AG04449 (cell line): Measurements from ENCODE around the gene SMLR1.
"Not testable (repeated sequence)": the region's sequence is repeated elsewhere in the genome, so short reads cannot be mapped to it uniquely, and the experiment has no call there.

ENCODE experiments used
- CTCF ChIA-PET: fragments of 350-600 bp; formaldehyde crosslinking; extraction: SDS; loops from one replicate; lab custom pipeline; 2021; ENCODE audit warnings: antibody characterized with exemption; lab: Yijun Ruan, JAX
- POLR2A ChIA-PET: fragments of 400-600, 350-600 bp; formaldehyde crosslinking; extraction: SDS; loops from one replicate; lab custom pipeline; 2020; ENCODE audit warnings: antibody characterized with exemption, inconsistent platforms; lab: Yijun Ruan, JAX
- DNase-seq: peaks from one replicate; pipeline ENCODE4 v3.0.0-alpha.2; 2010; ENCODE audit warnings: low read depth, low spot score
- H3K4me3 ChIP-seq: 2 replicates; pipeline ENCODE4 v1.5.1; 2011; ENCODE audit warnings: low read depth, mild to moderate bottlenecking, control low read depth, low read length
- TF ChIP-seq, protein P1 (sequence below): IDR thresholded peaks from one replicate; pipeline ENCODE4 v1.5.1; 2011; ENCODE audit warnings: mild to moderate bottlenecking, moderate library complexity, low read length, control low read depth, inconsistent platforms; ENCODE audit not compliant: insufficient read depth; ENCODE audit errors: missing control alignments

The SMLR1 gene

DNA sequence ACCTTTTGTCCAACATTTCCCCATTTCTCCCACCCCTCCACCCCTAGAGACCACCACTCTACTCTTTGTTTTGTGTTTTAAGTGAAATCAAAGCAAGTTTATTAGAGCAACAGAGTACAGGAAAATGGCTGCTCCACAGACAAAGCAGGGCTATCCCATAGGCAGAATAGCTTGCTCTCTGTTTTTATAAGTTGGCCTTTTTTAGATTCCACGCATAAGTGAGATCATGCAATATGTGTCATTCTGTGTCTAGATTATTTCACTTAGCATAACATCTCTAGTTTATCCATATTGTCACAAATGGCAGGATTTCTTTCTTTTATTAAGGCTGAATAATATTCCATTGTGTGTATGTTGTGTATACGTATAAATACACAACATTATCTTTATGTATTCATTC, 30.1 kb upstream of the SMLR1 start:
- TF ChIP-seq, protein P1, sequence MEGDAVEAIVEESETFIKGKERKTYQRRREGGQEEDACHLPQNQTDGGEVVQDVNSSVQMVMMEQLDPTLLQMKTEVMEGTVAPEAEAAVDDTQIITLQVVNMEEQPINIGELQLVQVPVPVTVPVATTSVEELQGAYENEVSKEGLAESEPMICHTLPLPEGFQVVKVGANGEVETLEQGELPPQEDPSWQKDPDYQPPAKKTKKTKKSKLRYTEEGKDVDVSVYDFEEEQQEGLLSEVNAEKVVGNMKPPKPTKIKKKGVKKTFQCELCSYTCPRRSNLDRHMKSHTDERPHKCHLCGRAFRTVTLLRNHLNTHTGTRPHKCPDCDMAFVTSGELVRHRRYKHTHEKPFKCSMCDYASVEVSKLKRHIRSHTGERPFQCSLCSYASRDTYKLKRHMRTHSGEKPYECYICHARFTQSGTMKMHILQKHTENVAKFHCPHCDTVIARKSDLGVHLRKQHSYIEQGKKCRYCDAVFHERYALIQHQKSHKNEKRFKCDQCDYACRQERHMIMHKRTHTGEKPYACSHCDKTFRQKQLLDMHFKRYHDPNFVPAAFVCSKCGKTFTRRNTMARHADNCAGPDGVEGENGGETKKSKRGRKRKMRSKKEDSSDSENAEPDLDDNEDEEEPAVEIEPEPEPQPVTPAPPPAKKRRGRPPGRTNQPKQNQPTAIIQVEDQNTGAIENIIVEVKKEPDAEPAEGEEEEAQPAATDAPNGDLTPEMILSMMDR, result no peak

DNA sequence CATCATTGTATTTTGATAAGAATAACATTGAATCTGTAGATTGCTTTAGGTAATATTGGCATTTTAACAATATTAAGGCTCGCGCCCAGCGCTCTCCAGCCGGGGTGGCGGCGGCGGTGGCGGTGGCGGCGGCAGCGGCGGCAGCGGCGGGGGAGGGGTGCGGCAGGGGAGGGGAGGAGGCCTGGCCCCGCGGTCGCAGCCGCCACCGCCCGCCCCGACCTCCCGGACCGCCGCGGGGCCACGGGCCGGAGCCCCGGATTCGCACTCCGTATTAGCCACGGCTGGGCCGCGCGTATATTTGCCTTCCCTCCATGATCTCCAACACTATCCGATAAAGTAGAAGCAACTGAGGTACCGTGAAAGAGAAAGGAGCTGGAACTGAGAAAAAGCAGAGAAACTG, 25.8 kb upstream of the SMLR1 start:
- POLR2A ChIA-PET, H3K4me3 ChIP-seq, CTCF ChIA-PET, DNase-seq: not testable (repeated sequence)

More for the DNA sequence above, 30.1 kb upstream of the SMLR1 start:
- H3K4me3 ChIP-seq, result no peak overlapping the region
- ChIA-PET POLR2A (no interaction called here), CTCF (no interaction called here)
- DNase-seq, result no peak

DNA sequence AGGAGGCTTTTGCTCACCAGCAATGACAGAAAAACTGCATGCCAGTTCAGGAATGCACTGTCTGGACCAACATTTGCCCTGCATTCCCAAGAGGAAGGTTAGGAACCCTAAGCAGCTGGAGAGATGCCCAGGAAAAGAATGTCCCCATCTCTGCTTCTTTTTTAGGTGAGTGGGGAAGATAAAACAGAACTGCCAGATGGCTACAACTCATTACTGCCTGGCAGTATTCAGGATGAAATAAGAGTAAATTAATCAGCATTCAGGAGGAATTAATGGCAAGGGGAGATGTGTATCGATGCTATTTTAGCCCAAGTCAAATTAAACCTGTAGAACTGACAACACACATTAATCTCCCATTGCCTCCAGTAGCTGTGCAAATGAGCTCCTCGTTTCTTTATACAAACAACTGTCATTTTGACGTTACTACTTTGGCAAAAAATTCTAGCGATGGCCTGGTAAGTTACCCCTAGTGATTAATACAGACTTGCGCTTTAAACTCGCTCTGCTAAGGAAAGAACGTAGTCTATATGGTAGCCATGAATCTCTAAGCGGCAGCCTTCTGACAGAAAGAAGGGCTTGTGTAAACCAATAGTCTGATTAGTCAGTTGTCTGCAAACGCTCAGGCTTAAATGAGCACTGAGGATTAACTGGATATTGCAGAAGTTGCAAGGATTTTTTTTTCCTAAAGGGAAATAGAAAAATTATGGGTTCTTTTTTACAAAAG, 16.7 kb upstream of the SMLR1 start:
- no peak overlapping the region for H3K4me3 ChIP-seq
- ChIA-PET POLR2A (no interaction called here), CTCF (interaction anchor here (0.7 kb wide), 1 partner anchor 33 kb away, joined by 3 read pairs; no protein-coding TSS in a partner anchor)

DNA sequence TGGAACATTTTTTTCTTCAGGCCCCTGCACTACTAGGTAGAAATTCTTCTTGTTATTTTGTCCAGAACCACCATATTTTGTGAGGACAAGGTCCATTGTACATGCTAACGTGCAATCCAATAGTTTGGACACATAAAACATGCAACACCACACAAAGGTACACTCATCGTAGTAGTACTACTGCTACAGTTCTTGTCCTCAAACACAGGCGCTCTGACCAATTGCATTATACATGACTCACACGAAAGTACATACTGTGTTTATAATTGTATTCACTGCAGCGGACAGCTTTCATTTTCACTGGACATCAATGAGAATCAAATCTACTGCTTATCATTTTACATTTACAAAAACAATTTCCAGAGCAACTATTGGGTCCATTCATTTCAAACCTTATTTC, 15.3 kb upstream of the SMLR1 start:
- H3K4me3 ChIP-seq, result no peak overlapping the region
- TF ChIP-seq, protein P1, result no peak
- no peak for DNase-seq
- CTCF ChIA-PET, result interaction anchor here (1.0 kb wide), 1 partner anchor 31 kb away, joined by 3 read pairs; no protein-coding TSS in a partner anchor
- POLR2A ChIA-PET, result no interaction called here

More for the DNA sequence above, 16.7 kb upstream of the SMLR1 start:
- TF ChIP-seq, protein P1, result no peak
- no peak for DNase-seq

DNA sequence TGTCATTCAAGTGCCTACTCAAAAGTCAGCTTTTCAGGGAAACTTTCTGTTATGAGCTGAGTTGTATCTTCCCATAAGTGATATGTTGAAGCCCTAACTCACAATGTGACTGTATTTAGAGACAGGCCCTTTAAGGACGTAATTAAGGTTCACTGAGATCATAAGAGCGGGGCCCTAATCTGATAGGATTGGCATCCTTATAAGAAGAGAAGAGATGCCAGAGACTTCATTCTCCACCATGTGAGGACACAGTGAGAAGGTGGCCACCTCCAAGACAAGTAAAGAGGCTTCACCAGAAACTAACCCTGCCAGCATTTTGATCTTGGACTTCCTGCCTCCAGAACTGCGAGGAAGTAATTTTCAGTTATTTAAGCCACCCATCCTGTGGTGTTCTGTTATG, 12.7 kb upstream of the SMLR1 start:
- POLR2A ChIA-PET, result no interaction called here
- CTCF ChIA-PET, result interaction anchor here (1.1 to 1.2 kb wide), 2 partner anchors 22 to 57 kb away, joined by 3 read pairs; no protein-coding TSS in a partner anchor
- no peak for DNase-seq
- no peak overlapping the region for H3K4me3 ChIP-seq
- TF ChIP-seq, protein P1, result no peak

DNA sequence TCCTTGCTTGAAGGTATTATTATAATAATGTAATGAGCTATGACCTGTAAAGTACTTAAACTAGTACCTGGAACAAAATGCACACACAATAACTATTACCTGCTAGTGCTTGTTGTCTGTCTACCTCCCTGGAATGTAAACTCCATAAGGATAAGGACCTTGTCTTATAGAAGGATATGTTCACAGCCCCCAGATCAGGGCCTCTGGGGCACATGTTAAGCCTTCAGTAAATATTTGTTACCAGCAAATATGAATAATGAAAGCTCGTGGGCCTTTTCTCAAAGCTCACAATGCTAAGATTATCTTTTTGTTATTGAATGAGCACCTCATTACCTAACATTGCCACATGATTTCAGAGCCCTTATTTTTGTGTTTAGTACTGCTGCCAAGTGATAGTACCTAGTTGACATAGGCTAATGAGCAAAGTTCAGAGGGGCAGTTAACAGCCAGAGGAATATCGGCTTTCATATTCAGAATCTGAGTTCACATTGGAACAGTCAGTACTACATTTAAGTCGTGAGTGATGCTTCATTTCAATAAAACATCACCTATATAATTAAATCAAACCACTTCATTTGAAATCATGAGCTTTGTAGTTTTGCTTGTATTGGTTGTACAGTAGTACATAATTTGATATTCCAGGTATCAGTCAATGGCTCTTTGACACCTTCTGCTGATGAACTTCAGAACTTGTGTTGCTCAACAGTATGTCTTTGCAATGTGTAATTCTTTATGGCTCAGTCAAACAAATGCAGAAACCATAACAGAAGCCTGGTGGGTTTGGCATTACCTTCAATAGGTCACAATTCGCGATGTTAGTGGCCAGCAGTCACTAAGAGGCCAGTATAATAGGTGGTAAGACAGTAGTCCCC, 11.8 kb upstream of the SMLR1 start:
- CTCF ChIA-PET, result interaction anchor here (1.1 to 1.2 kb wide), 2 partner anchors 23 to 56 kb away, joined by 3 read pairs; no protein-coding TSS in a partner anchor
- POLR2A ChIA-PET, result no interaction called here
- no peak overlapping the region for H3K4me3 ChIP-seq
- no peak for DNase-seq
- TF ChIP-seq, protein P1, result no peak
